Measurements from ENCODE around the gene ENGASE. TPM values are rescaled to one million over a fixed set of nuclear protein-coding genes. Genes with fewer than 3 reads are reported as not detected.

ENGASE gene
- total and polyA plus RNA-seq, 2 of the 8 experiments (the other 6 are each of a cell fraction or from before 2014, with no cell fraction given), result 9.3 to 36.1 TPM

DNA sequence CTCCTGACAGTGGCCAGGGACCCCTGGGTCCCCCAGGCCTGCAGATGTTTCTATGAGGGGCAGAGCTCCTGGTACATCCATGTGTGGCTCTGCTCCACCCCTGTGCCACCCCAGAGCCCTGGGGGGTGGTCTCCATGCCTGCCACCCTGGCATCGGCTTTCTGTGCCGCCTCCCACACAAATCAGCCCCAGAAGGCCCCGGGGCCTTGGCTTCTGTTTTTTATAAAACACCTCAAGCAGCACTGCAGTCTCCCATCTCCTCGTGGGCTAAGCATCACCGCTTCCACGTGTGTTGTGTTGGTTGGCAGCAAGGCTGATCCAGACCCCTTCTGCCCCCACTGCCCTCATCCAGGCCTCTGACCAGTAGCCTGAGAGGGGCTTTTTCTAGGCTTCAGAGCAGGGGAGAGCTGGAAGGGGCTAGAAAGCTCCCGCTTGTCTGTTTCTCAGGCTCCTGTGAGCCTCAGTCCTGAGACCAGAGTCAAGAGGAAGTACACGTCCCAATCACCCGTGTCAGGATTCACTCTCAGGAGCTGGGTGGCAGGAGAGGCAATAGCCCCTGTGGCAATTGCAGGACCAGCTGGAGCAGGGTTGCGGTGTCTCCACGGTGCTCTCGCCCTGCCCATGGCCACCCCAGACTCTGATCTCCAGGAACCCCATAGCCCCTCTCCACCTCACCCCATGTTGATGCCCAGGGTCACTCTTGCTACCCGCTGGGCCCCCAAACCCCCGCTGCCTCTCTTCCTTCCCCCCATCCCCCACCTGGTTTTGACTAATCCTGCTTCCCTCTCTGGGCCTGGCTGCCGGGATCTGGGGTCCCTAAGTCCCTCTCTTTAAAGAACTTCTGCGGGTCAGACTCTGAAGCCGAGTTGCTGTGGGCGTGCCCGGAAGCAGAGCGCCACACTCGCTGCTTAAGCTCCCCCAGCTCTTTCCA lies 25.5 kb upstream of the ENGASE start (continued):
- no peak for TF ChIP-seq NRF1 (IDR thresholded peaks at IDR 0.05; ENCODE audit: low read depth, low read length)
- TF ChIP-seq GABPA (IDR thresholded peaks at IDR 0.05; ENCODE audit: borderline replicate concordance, insufficient read depth, low read length), result no peak
- TF ChIP-seq HDAC6 (IDR thresholded peaks at IDR 0.05; ENCODE audit: low read depth, low read length), result no peak
